Right lobe of liver (tissue), 4 donors: ENCODE measurements around the gene GPHA2.

Experiments
- POLR2A ChIP-seq: fragments of 450-650 bp; IDR thresholded peaks from one replicate; pipeline ENCODE4 v1.6.1; 2017; ENCODE audit warnings: antibody characterized with exemption, mild to moderate bottlenecking
- TF ChIP-seq, protein P1 (sequence below), 4 donors: fragments of 200-600 bp in 3 of 4; fragments of 450-650 bp in 1 of 4; IDR thresholded peaks; one replicate each; pipeline versions ENCODE4 v1.5.1 to v1.8.0; 2016 to 2022; ENCODE audit warnings: antibody characterized with exemption in 4 of 4, mild to moderate bottlenecking in 2 of 4
- donor health status: DM: no; HTN: no; CAD: no.
- donor health status: DM: no; HTN: no; CAD: no.
- donor health status: DM: no; HTN: yes; CAD: no.

DNA sequence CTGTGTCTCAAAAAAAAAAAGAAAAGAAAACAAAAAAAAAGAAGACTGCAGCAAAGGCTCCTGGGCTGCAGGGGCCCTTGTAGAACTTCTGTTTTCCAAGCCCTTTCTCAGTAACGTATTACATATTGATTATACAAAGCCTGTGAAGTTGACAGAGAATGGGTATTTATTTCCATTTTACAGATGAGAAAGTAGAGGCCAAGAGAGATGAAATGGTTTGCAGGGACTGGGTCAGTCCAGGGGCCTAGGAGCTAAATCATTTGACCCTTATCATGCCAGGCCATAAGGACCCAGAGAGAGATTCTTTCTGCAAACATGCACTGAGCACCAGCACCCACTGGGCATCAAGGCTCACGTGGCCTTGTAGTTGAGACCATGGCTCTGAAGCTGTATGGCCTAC, 6.7 kb downstream of the GPHA2 start:
- TF ChIP-seq, protein P1, sequence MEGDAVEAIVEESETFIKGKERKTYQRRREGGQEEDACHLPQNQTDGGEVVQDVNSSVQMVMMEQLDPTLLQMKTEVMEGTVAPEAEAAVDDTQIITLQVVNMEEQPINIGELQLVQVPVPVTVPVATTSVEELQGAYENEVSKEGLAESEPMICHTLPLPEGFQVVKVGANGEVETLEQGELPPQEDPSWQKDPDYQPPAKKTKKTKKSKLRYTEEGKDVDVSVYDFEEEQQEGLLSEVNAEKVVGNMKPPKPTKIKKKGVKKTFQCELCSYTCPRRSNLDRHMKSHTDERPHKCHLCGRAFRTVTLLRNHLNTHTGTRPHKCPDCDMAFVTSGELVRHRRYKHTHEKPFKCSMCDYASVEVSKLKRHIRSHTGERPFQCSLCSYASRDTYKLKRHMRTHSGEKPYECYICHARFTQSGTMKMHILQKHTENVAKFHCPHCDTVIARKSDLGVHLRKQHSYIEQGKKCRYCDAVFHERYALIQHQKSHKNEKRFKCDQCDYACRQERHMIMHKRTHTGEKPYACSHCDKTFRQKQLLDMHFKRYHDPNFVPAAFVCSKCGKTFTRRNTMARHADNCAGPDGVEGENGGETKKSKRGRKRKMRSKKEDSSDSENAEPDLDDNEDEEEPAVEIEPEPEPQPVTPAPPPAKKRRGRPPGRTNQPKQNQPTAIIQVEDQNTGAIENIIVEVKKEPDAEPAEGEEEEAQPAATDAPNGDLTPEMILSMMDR (IDR thresholded peaks at IDR 0.05): no peak
- TF ChIP-seq POLR2A: no peak
